Measurements from ENCODE around the gene RAP2B.
"Not testable (repeated sequence)": the region's sequence is repeated elsewhere in the genome, so short reads cannot be mapped to it uniquely, and the experiment has no call there.

The RAP2B gene

DNA sequence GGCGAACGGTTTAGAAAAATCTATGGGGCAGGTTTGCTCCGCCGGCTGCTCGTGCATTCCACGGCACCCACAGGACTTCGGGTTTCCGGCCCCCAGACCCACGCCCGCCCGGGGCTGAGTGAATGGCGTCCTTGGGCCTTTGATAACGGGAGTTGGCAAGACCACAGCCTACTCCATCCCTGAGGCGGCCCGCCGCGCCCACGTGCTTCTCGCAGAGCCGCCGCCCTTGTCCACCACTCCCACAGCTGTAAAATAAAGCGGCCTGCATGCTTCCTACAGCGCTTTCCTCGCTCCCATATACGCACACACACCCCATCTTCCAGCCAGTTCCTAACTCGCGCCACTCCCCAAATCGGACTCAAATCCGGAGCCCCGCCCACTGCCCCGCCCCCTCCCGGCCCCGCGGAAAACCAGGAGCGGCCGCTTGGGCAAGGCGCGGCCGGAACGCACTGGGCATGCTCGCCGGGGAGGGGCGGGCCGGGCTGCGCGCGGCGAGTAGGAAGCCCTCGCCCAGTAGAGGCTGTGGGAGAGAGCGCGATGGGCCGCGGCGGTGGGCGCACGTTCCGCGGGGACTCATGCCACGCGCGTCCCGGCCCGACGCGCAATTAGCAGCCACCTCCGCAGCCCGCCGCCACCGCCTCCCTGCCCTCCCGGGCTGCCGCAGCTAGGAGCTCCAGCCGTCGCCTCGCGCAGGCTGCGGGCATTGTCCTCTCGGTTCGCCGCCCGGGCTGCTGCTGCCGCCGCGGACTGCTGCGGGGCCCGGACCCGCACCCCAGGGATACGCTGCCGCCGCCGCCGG, at the start of gene RAP2B:
Gene RAP2B (plus strand): TSS at position 513 of the 799 bp plus-strand sequence. CDS start 468 bp downstream, outside the sequence.
- DNase-seq, result peak; percentile 100

DNA sequence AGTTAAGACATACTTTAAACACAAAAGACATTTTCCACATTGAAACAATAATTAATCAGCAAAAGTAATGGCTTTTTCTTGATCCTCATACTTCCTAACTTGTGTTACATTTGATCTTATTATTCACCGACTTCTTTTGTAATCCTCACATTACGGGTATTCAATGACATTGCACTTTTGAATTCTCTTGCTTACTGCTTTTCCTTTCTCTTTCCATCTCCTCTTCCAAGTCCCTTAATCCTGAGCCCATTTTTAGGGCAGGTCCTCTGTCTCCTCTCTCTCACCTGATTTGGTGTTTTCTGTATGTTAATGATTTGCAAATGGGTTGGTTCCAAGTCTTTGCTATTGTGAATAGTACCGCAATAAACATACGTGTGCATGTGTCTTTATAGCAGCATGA, 48.5 kb upstream of the RAP2B start:
- no peak for DNase-seq

DNA sequence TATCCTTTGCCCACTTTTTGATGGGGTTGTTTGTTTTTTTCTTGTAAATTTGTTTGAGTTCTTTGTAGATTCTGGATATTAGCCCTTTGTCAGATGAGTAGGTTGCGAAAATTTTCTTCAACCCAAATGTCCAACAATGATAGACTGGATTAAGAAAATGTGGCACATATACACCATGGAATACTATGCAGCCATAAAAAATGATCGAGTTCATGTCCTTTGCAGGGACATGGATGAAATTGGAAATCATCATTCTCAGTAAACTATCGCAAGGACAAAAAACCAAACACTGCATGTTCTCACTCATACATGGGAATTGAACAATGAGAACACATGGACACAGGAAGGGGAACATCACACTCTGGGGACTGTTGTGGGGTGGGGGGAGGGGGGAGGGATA, 47.8 kb upstream of the RAP2B start:
- not testable (repeated sequence) for DNase-seq

DNA sequence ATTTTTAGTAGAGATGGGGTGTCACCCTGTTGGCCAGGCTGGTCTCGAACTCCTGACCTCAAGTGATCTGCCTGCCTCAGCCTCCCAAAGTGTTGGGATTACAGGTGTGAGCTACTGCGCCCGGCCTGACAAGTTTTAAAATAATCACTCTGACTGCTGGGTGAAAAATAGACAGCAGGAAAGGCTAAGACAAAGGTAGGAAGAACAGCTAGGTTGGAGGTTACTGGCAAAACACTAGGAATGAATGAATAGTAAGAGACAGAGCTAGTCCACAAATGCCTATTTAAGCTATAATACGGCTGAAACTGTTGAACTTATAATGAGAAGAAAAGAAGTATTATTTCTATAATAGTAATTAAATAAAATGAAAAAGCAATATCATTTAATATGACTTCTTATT, 46.7 kb upstream of the RAP2B start:
- no peak for DNase-seq

DNA sequence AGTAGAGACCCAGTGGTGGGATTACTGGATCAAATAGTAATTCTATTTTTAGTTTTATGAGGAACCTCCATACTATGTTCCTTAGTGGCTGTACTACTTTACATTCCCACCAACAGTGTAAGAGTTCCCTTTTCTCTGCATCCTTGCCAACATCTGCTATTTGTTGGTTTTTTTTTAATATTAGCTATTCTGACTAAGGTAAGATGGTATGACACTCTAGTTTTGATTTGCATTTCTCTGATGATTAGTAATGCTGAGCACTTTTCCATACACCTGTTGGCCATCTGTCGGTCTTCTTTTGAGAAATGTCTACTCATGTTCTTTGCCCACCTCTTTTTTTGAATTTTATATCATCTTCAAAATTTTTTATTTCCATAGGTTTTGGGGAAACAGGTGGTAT, 34.2 kb upstream of the RAP2B start:
- DNase-seq, result no peak

DNA sequence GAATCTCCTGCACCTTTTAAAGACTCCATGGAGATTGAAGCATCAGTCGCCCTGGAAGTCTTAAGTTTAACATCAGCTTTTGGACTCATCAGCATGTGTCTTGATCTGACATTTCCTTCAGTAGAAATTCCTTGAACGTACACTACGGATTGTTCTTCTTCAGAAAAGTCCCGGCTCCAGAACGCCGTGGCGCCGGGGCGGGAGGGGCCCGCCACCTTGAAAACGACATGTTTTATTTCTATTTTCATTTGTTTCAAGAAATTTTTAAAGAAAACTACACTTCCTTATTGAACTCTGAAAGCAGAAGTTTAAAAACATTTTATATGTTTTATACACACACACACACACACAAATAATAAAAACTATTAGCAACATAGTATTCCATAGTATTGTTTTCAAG, 32.6 kb upstream of the RAP2B start:
- no peak for DNase-seq

DNA sequence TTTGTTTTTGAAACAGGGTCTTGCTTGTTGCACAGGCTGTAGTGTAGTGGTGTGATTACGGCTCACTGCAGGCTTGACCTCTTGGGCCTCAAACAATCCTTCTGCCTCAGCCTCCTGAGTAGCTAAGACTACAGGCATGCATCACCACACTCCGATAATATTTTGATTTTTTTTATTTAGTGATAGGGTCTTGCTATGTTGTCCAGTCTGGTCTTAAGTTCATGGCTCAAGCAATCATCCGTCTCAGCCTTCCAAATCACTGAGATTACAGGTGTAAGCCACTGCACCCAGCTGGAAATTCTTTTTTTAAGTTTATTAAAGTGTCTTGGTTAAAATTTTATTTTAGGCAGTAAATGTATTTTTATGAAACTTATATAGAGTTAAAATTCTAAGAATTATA, 32.2 kb upstream of the RAP2B start:
- no peak for DNase-seq

DNA sequence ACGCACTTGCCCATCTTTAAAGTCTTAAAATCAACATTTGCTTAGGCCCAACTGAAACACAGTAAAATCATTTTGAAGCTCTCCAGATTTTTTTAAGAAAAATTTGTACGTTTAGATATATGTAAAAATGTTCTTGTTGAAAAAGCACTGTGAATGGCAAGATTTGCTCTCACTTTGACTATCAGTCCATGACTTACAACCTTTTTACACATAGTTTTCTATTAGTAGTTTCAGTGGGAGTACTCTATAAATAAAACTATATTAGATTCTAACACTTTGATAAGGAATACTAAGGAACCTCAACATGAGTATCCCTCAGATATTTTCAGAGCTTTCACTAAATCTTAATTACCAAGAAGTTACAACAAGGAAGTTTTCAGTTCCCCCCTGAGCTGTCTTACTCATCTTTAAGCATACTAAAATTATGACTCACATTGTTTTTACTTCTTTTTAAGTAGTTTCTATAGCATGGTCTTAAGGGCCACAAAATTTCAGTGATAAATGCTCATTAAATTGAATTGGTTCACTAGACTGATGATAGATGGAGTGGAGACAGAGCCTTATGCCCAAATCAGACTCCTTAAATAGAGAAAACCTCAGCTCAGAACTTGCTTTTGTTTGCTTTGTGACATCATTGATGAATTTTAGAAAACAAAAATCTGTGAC, 31.6 kb upstream of the RAP2B start:
- no peak for DNase-seq

DNA sequence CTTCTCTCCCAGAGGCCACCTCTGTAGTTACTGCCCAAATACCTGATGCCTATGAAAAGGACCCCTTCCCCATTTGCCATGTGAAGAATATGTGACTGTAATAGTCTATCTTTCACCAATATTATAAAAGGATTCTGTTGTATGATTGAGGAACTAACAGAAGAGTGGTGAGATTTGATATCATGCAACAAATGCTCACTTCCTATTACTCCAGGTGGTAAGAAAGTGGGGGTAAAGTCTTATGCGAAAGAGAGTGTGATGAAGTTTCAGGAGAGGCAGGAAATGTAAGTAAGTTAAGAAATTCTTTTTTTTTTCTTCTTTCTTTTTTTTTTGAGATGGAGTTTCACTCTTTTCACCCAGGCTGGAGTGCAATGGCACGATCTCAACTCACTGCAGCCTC, 24.4 kb upstream of the RAP2B start:
- DNase-seq, result no peak

DNA sequence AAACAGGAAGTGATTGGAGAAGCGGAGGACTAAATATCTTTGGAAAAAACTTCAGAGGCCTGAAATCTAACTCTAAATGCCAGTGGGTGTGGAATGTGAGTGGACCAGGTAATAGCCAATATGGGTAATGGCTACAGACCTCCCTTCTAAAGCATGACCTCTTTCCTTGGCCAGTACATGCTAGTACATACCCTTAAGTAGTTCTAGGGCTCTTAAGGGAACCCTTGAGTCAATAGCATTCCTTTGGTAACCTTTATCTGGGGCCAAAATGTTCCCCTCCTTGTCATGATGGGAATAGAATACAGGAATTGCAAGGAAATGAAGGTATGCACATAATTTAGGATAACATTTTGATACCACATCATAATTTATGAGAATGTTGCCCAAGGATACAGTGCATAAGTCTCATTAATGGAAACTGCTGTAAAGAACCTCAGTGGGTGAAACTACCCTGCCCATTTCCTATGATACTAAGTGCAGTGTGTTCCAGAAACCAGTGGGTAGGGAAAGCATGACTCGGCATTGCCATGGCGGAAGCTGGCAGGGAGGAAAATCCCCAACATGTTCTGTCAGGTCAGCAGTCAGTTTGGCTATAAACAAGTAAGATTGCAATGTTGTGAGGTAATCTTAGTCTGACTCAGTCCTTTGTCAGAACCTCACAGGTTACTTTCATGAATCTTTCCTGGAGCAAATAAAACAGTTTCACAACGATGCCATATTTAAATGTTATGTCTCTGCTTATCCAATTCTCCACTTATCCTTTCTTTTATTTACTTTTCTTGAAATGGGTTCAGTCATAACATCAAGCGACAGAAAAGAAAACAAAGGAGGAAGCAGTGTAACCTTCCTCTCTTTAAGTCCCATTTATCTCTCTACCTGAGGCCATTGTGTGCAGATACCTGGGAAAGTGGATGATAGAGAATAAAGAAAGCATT, 23.5 kb upstream of the RAP2B start:
- DNase-seq, result peak; percentile 9

DNA sequence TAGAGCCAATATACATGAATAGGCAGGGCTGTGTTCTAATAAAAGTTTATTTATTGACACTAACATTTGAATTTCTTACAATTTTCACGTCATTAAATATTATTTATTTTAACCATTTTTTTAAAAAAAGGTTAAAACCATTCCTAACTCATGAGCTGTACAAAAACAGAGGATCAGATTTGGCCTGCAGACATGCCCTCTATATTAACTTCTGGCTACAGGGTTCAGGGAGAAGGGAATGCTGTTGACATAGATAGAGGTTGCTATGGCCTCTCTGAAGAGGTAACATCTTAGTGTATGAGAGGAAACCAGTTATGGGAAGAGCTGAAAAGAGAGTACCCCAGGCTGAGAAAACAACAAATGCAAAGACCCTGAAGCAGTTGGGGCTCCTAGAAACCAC, 19.1 kb upstream of the RAP2B start:
- DNase-seq, result no peak

DNA sequence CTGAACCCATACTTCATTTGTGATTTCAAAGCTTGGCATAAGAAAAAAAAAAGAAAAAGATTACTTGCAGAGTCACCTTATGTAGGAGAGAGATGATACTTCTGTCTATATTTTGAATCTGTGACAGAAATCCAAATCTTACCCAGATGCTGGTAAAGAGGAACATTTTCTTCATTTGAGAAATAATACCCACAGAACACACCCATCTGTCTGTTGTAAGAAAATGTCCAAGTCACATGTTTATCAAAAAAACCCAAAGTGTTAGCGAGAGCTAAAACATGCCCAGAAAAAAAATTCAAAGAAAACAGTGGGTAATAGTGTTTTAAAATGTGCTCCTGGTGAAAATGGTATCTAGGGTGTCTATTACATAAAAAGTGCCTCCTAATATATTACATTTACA, 18.0 kb upstream of the RAP2B start:
- no peak for DNase-seq

DNA sequence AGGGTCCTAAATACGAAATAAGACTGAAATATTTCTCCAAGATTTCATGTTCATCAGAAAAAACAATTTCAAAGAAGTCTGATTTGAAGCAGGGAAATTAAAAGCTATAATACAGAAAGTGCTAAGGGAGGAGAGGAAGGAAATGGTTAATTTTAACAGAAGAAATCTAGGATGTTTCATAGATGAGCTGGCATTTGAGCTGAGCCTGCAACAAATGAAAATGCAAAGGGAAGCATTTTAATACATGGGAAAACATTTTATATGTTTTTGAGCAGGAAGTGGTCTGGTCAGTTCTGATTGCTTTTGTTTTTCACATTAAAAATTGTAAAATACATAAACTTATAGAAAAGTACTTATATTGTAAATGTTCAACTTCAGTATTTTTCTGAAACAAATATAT, 17.2 kb upstream of the RAP2B start:
- DNase-seq, result no peak

DNA sequence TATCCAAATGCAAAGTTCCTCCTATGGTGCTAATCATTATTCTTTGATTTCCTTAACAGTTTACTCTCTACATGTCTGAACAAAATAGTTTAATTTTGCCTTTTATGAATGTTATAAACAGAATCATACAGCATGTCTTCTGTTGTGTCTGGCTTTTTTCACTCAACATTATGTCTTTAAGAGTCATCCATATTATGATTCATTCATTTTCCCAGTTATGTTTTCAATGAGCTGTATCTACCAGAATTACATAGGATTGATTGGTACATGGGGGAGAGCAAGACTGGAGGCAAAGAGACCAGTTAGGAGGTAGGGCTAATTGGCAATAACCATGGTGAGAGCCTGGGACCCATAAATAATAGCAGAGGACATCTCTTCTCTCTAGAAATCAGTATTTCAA, 16.6 kb upstream of the RAP2B start:
- DNase-seq, result no peak

DNA sequence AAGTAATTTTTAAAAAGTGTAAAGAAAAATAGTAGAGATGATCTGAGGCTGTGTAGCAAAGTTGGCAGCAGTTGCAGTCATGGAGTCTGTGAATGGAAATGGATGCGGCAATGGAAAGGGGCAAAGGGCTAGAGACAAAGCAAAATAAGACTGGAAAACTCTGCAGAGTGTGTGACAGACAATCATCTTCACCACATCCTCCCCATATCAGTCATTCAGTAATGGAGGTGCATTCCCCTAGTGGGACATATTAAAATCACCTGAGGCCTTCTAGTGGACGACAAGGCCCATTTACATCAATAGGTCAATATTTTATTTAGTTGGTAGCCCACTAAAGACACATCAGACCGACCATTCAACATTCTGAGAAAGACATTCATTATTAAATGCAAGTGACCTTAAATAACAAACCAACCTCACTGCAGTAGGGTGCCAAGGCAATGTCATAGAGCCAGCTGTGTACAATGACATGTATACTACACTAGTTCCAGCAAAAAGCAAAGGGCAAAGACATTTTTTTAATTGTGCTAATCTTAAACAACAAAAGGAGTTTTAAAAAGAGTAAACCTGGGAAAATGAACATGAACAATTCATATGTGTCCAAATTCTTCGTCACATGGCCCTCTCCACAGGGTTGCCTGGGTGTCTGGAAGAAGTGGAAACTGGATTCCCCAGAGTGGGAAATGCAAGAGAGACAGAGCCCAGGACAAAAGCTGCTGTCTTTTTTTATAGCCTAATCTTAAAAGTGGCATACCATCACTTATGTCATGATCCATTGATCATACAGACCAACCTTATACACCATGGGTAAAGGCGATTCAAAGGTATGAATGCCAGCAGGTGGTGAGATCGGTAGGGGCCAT, 15.6 kb upstream of the RAP2B start:
- no peak for DNase-seq

DNA sequence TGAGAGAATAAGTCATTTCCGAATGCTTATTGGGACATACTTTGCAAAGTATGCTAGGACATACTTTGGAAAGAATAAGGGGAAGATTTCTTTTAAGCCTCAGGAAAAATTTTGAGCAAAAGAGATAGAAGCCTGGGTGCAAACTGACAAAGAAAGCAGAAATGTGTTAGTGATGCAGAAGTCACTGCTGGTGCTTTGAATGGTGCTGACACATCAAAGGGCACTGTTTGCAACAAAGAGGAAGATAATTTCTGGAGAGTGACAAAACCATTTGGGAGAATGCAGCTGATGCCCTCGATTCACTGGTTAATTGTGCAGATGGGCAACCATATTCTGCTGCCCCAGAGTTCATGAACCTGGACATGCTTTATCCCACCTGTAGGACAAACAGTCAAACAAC, 11.0 kb upstream of the RAP2B start:
- no peak for DNase-seq

DNA sequence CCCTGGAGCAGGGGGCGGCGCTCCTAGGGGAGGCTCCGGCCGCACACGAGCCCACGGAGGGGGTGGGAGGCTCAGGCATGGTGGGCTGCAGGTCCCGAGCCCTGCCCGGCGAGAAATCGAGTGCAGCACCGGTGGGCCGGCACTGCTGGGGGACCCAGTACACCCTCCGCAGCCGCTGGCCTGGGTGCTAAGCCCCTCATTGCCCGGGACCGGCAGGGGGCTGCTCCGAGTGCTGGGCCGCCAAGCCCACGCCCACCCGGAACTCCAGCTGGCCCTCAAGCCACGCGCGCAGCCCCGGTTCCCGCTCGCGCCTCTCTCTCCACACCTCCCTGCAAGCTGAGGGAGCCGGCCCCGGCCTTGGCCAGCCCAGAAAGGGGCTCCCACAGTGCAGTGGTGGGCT, 6.2 kb upstream of the RAP2B start:
- not testable (repeated sequence) for DNase-seq

DNA sequence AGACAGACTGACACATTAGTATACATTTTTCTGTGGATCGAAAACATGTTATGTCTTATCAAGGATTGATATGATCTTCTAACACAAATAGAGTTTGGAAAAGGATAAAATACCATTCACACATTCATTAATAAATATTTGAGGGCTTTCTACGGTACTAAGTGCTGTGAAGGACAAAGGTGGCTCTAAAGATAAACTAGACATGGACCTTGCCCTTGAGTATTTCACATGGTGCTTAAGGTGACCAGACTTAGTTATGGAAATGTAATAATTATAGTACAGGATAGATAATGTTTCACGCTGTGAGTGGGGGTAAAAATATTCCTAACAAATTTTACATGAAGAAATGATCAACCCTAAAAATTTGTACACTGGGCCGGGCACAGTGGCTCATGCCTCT, 3.8 kb upstream of the RAP2B start:
- no peak for DNase-seq

DNA sequence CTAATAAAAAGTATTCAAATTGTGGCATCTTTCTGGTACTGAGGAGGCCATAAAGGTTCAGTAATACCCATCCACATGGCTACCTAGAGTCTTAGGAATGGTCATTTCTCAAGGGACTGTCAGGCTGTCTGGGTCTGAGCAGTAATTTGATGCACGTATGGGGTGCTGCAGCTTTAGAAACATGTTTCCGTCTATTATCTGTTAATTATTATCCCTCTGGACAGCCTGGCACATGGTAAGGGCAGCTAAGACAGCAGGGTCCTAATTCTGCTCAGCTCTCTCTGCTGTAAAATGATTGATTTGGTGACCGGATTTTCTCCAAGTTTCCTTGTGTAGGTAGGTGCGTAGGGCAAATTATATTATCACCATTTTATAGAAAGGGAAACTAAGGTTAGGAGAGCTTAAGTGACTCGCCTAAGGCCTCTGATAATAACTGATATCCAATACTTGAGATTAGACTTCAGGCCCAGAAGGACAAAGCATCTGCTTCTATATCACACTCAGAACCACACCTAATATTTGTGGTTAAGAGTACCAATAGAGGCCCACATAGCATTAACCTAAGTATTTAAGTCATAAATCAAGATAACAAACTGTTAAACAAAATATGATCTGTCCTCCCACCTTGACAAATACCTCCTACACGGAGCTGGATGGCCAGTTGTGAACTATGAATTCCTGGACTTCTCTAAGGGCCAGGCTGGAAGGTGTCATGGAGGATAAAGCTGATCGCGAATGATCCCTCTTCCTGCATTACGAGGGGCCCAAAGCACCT, 2.9 kb upstream of the RAP2B start:
- no peak for DNase-seq

DNA sequence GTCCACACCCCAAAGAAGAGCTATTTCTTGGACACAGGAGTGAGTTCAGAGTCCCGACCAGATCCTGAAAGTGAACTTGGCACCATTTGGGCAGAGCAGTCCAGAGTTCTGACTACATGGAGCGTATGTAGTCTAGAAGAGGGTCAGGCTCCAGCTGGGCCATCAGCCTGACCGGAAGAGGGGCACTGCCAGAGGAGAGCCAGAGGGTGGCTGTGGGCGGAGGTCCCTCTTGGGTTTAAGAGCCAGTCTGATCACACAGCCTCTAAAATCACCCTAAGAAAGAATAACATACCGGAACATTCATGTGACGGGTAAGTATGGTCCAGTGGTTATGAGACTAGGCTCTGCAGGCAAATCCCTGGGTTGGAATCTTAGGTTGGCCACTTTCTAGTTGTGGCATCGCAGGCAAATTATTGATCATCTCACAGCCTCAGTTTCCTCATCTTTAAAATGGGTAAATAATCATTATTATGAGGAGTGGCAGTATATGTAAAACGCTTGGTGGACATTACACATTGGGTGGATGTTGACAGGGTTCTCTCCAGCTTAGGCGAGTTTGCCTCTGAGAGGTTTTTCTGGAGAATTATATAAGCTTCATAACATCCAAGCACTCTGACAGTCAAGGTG, 2.1 kb upstream of the RAP2B start:
- no peak for DNase-seq

DNA sequence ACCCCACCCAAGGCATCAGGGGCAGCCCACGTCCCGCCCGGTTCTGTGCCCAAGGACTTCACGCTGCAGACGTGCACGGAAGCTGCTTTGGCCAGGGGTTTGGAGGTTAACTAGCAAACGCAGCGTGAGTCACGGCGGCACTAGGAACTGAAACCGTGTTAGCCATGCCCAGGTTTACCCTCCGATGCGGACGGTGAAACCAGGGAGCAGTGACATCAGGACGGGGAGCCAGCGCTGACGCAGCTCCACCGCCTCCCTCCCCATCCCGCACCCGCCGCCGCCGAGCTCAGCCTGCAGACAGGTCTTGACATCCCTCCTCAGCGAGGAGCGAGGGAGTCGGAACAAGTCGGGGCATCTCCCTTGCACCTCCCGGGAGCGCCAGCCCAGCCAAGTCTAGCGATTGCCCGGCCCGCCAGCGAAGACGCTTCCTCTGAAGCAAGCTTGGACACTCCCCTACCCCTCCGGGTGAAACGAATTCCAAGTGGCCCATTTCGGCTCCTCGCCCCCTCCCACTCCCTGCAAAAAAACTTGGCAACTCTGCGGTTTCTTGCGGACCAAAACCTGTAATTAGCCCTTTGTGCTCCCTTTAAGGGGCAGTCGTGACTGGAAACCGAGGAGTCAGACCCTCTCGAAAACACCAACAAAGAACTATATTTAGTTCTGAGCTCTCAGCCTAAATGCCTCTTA, 1.4 kb upstream of the RAP2B start:
- DNase-seq, result peak; percentile 82

Measured in CD4-positive, alpha-beta T cell treated with Interleukin-17A for 4 hours (primary cell).